Lower lobe of right lung (tissue), 2 donors: ENCODE results near the gene SDC1. TPM values are rescaled to one million over a fixed set of nuclear protein-coding genes. Genes with fewer than 3 reads are reported as not detected.
A peak's percentile ranks its signal among the peaks of the same experiment; 100 is the strongest.
"Not testable (repeated sequence)": the region's sequence is repeated elsewhere in the genome, so short reads cannot be mapped to it uniquely, and the experiment has no call there.

Source experiments
- ATAC-seq, 2 donors: fragments of 200-7000 bp; cut with Tn5 transposase; one replicate each; pipeline ENCODE4 v1.9.1; 2020 to 2022; ENCODE audit warnings: mild to moderate bottlenecking in 2 of 2, moderate library complexity in 2 of 2
- DNase-seq: peaks from one replicate; pipeline ENCODE4 v3.0.0-alpha.2; 2020
- H3K27ac ChIP-seq: fragments of 200-600 bp; one replicate; pipeline ENCODE4 v1.8.0; 2022
- H3K27me3 ChIP-seq: fragments of 200-600 bp; one replicate; pipeline ENCODE4 v1.8.0; 2022; ENCODE audit warnings: low read depth
- H3K36me3 ChIP-seq: fragments of 200-600 bp; one replicate; pipeline ENCODE4 v1.8.0; 2022; ENCODE audit warnings: mild to moderate bottlenecking
- H3K4me1 ChIP-seq: fragments of 200-600 bp; one replicate; pipeline ENCODE4 v1.8.0; 2022
- H3K4me3 ChIP-seq: fragments of 200-600 bp; one replicate; pipeline ENCODE4 v1.8.0; 2022; ENCODE audit warnings: mild to moderate bottlenecking
- H3K9me3 ChIP-seq: fragments of 200-600 bp; one replicate; pipeline ENCODE4 v1.8.0; 2022
- CTCF ChIP-seq: fragments of 200-600 bp; IDR thresholded peaks from one replicate; pipeline ENCODE4 v1.8.0; 2022; ENCODE audit warnings: antibody characterized with exemption, mild to moderate bottlenecking
- intact Hi-C: fragments of 100-400 bp; cut with DNase I; formaldehyde crosslinking; loops from one replicate; pipeline ENCODE4 v1.11.0; 2022
- total RNA-seq: library from RNA; stranded (reverse); fragmentation: NEBNext Ultra II Directional; extraction: Animal tissue kit (Norgen Biotek cat#: 25700); gene quantifications from one replicate; pipeline ENCODE4 v1.2.1, GENCODE V29; 2021
- donor health status: DM: no; HTN: yes; CAD: no; lungs with severe emphysema.

Gene SDC1
- total RNA-seq, 1 donor from 2014 or later, result 90.0 TPM

GRCh38 chr2:20254731-20255130 lies 29.8 kb upstream of the SDC1 start:
- ATAC-seq, result no peak
- no peak for DNase-seq
- Histone ChIP-seq H3K27me3 (no peaks in the 10 kb centered on the region), H3K27ac (no peak overlapping the region), H3K4me1 (no peaks in the 10 kb centered on the region), H3K9me3 (no peaks in the 10 kb centered on the region), H3K36me3 (peaks cover 95% of the 10 kb centered on the region), H3K4me3 (no peak overlapping the region)
- intact Hi-C loops, result no loop called here
- no peak for TF ChIP-seq CTCF

GRCh38 chr2:20250436-20250835 lies 25.5 kb upstream of the SDC1 start:
- Histone ChIP-seq H3K9me3 (no peaks in the 10 kb centered on the region), H3K27me3 (no peaks in the 10 kb centered on the region), H3K4me3 (no peak overlapping the region), H3K36me3 (peaks cover 88% of the 10 kb centered on the region), H3K4me1 (no peaks in the 10 kb centered on the region), H3K27ac (no peak overlapping the region)
- TF ChIP-seq CTCF, result no peak
- intact Hi-C loops, result no loop called here
- ATAC-seq (no peak), DNase-seq (no peak)

GRCh38 chr2:20249170-20249569 lies 24.2 kb upstream of the SDC1 start:
- no peak overlapping the region for H3K27ac ChIP-seq
- H3K4me1 ChIP-seq, result no peaks in the 10 kb centered on the region
- H3K36me3 ChIP-seq, result peaks cover 75% of the 10 kb centered on the region
- DNase-seq (no peak), ATAC-seq (no peak)
- H3K27me3 ChIP-seq, result no peaks in the 10 kb centered on the region
- no peak overlapping the region for H3K4me3 ChIP-seq
- TF ChIP-seq CTCF, result no peak
- intact Hi-C loops, result no loop called here
- H3K9me3 ChIP-seq, result no peaks in the 10 kb centered on the region

- DNase-seq, result no peak
- no peak overlapping the region for H3K27ac ChIP-seq
- no peaks in the 10 kb centered on the region for H3K4me1 ChIP-seq
- peaks cover 54% of the 10 kb centered on the region for H3K36me3 ChIP-seq
- ATAC-seq, result no peak
- H3K27me3 ChIP-seq, result no peaks in the 10 kb centered on the region
- intact Hi-C loops, result no loop called here
- TF ChIP-seq CTCF, result no peak
- H3K4me3 ChIP-seq, result no peak overlapping the region
- no peaks in the 10 kb centered on the region for H3K9me3 ChIP-seq
Observed at GRCh38 chr2:20247084-20247483, 22.2 kb upstream of the SDC1 start.

GRCh38 chr2:20243637-20244036 lies 18.7 kb upstream of the SDC1 start:
- H3K27ac ChIP-seq, intact Hi-C loops, ATAC-seq: not testable (repeated sequence)

GRCh38 chr2:20242727-20243377 lies 17.9 kb upstream of the SDC1 start:
- ATAC-seq (peak; percentile 28 to 36), DNase-seq (no peak)
- Histone ChIP-seq H3K36me3 (peaks cover 13% of the 10 kb centered on the region), H3K27me3 (peaks cover 4% of the 10 kb centered on the region), H3K4me1 (no peaks in the 10 kb centered on the region), H3K4me3 (no peak overlapping the region), H3K9me3 (no peaks in the 10 kb centered on the region), H3K27ac (no peak overlapping the region)
- TF ChIP-seq CTCF, result no peak
- intact Hi-C loops, result no loop called here

More at GRCh38 chr2:20243637-20244036, 18.7 kb upstream of the SDC1 start:
- not testable (repeated sequence) for H3K9me3 ChIP-seq, H3K4me3 ChIP-seq, H3K27me3 ChIP-seq, H3K4me1 ChIP-seq, DNase-seq
- H3K36me3 ChIP-seq, result peaks cover 20% of the 10 kb centered on the region
